ENCODE results near the gene KCTD5. TPM values are rescaled to one million over a fixed set of nuclear protein-coding genes. Genes with fewer than 3 reads are reported as not detected.

KCTD5 gene
- total and polyA plus RNA-seq, 2 of the 8 experiments (the other 6 are each of a cell fraction or from before 2014, with no cell fraction given) = 26.6 to 31.8 TPM

- TF ChIP-seq CHD7 (IDR thresholded peaks at IDR 0.05; ENCODE audit: insufficient replicate concordance, low read length) (no peak), TEAD4 (IDR thresholded peaks at IDR 0.05; ENCODE audit: low read depth, low read length) (no peak), HDAC6 (IDR thresholded peaks at IDR 0.05; ENCODE audit: low read depth, low read length) (no peak), CHD1 (IDR thresholded peaks at IDR 0.05; ENCODE audit: low read depth, low read length) (no peak), SIX5 (IDR thresholded peaks at IDR 0.05; ENCODE audit: low read depth, low read length) (no peak), TCF12 (IDR thresholded peaks at IDR 0.05; ENCODE audit: low read depth, low read length) (no peak), SP4 (IDR thresholded peaks at IDR 0.05; ENCODE audit: low read length) (no peak), SIRT6 (IDR thresholded peaks at IDR 0.05; ENCODE audit: low read length) (no peak)
These were observed 24.4 kb downstream of the KCTD5 start (continued) for GRCh38 chr16:2706611-2707311.
